OCI-LY7 (cell line): ENCODE measurements around the gene NKX6-2. TPM values are rescaled to one million over a fixed set of nuclear protein-coding genes. Genes with fewer than 3 reads are reported as not detected.

Experiments used
- BruUV-seq: library from RNA; stranded (reverse); fragments of 400-500 nt; replicated peaks from 2 replicates; lab custom pipeline; 2021; lab: Mats Ljungman, UMichigan
- CTCF ChIA-PET: fragments of 300-600 bp; sonication (Branson Sonifier 250); formaldehyde crosslinking; loops from one replicate; lab custom pipeline; 2022; ENCODE audit warnings: antibody characterized with exemption; ENCODE audit not compliant: unreplicated experiment; lab: Charles Lee
- POLR2A ChIA-PET: fragments of 300-600 bp; sonication (Branson Sonifier 250); formaldehyde crosslinking; loops from one replicate; lab custom pipeline; 2022; ENCODE audit warnings: antibody characterized with exemption; lab: Charles Lee
- DNase-seq: peaks from one replicate; pipeline ENCODE4 v3.0.0-alpha.2; 2015; ENCODE audit warnings: low spot score
- H2AFZ ChIP-seq: fragments of 200-600 bp; sonication (generic), shearing (Covaris generic); 2 replicates; pipeline ENCODE4 v1.6.1; 2014; ENCODE audit warnings: mild to moderate bottlenecking, antibody characterized with exemption, low read length, moderate library complexity
- H3K27ac ChIP-seq: fragments of 200-600 bp; sonication (generic); 2 replicates; pipeline ENCODE4 v1.5.1; 2014; ENCODE audit warnings: mixed run types, low read depth, mild to moderate bottlenecking, moderate library complexity, low read length, inconsistent platforms; ENCODE audit not compliant: poor library complexity, severe bottlenecking
- H3K36me3 ChIP-seq: fragments of 200-600 bp; sonication (generic); 2 replicates; pipeline ENCODE4 v1.6.1; 2014; ENCODE audit warnings: mild to moderate bottlenecking, antibody characterized with exemption, low read length, moderate library complexity, mixed read lengths; ENCODE audit not compliant: insufficient read depth
- H3K4me1 ChIP-seq: fragments of 200-600 bp; sonication (generic); 2 replicates; pipeline ENCODE4 v1.5.1; 2014; ENCODE audit warnings: mild to moderate bottlenecking, low read length; ENCODE audit not compliant: insufficient read depth, poor library complexity, severe bottlenecking
- H3K4me2 ChIP-seq: fragments of 200-600 bp; sonication (generic); 2 replicates; pipeline ENCODE4 v1.6.1; 2014; ENCODE audit warnings: mild to moderate bottlenecking, low read length
- H3K4me3 ChIP-seq: fragments of 200-600 bp; sonication (generic); 2 replicates; pipeline ENCODE4 v1.5.1; 2014; ENCODE audit warnings: mild to moderate bottlenecking, low read depth, low read length; ENCODE audit not compliant: poor library complexity, severe bottlenecking
- H3K79me2 ChIP-seq: fragments of 200-600 bp; sonication (generic); 2 replicates; pipeline ENCODE4 v1.6.1; 2016; ENCODE audit warnings: low read depth, mild to moderate bottlenecking, low read length, moderate library complexity, mixed read lengths; ENCODE audit not compliant: insufficient read depth
- H3K9me2 ChIP-seq: fragments of 200-600 bp; sonication (generic); 2 replicates; pipeline ENCODE4 v1.6.1; 2016; ENCODE audit warnings: mild to moderate bottlenecking, low read length, mixed read lengths; ENCODE audit not compliant: insufficient read depth
- H3K9me3 ChIP-seq: fragments of 200-600 bp; sonication (generic); 2 replicates; pipeline ENCODE4 v1.6.1; 2014; ENCODE audit warnings: mild to moderate bottlenecking, mixed run types, low read length, mixed read lengths
- H4K20me1 ChIP-seq: fragments of 200-600 bp; sonication (generic); 2 replicates; pipeline ENCODE4 v1.6.1; 2014; ENCODE audit warnings: mild to moderate bottlenecking, antibody characterized with exemption, low read length, moderate library complexity, mixed read lengths; ENCODE audit not compliant: insufficient read depth
- CTCF ChIP-seq: fragments of 200-600 bp; sonication (generic); conservative IDR thresholded peaks from 2 replicates; pipeline ENCODE4 v1.5.1; 2014; ENCODE audit warnings: mild to moderate bottlenecking, antibody characterized with exemption, low read length, moderate library complexity, mixed read lengths
- EZH2phosphoT487 ChIP-seq: fragments of 200-600 bp; sonication (generic); IDR thresholded peaks from 2 replicates; pipeline ENCODE4 v1.6.1; 2018; ENCODE audit warnings: low read depth, borderline replicate concordance, mild to moderate bottlenecking, mixed run types, antibody characterized with exemption, low read length, moderate library complexity, mixed read lengths
- intact Hi-C: fragments of 100-400 bp; cut with micrococcal nuclease; formaldehyde crosslinking; loops from one replicate; pipeline ENCODE4 v1.10.0; 2022; ENCODE audit not compliant: unreplicated experiment
- total RNA-seq, 2 experiments: library from RNA; depleted of rRNA in 1 of 2; stranded (reverse); fragments of >200 nt in 1 of 2; shearing (Covaris generic) in 1 of 2; gene quantifications; 2 replicates each; pipeline ENCODE4 v1.2.3, GENCODE V29; 2014 to 2022

NKX6-2 gene
- total RNA-seq, 2 experiments from 2014 or later, result not detected

GRCh38 chr10:132735923-132736391 is 50.0 kb downstream of the NKX6-2 start:
- H3K9me3 ChIP-seq, result no peaks in the 10 kb centered on the region

DNA sequence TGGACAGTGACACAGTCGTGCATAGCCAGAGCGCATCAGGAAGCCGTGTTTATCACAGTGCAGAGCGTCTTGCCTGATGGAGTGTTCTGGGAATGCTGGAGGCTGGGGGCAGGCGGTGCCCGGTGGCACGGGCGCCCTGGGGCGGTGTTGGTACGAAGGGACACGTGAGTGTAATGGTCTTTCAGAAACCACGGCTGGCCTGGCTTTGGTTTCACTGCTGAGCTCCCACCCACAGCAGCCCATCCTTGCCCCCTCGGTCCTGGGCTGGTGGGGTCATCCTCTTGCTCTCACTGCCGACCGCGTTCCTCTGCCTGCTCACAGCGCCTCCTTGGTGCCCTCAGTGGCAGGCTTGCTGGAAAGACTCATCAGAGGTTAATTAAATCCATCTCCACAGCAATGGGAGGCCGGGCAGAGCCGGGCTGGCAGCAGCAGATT is 50.6 kb downstream of the NKX6-2 start:
- Histone ChIP-seq H3K27ac (no peak overlapping the region), H2AFZ (no peak overlapping the region), H4K20me1 (no peaks in the 10 kb centered on the region), H3K4me1 (no peaks in the 10 kb centered on the region), H3K79me2 (no peaks in the 10 kb centered on the region), H3K9me3 (no peaks in the 10 kb centered on the region), H3K9me2 (no peaks in the 10 kb centered on the region), H3K4me2 (no peak overlapping the region), H3K36me3 (no peaks in the 10 kb centered on the region), H3K4me3 (no peak overlapping the region)
- intact Hi-C loops, result no loop called here
- CTCF ChIA-PET, result no interaction called here
- POLR2A ChIA-PET, result no interaction called here
- TF ChIP-seq CTCF (no peak), EZH2phosphoT487 (no peak)
- no peak for DNase-seq
- no TSS peak for BruUV-seq

More at GRCh38 chr10:132735923-132736391, 50.0 kb downstream of the NKX6-2 start:
- intact Hi-C loops, result no loop called here
- H3K9me2 ChIP-seq, result no peaks in the 10 kb centered on the region
- H3K4me3 ChIP-seq, result no peak overlapping the region
- no peak for TF ChIP-seq EZH2phosphoT487
- TF ChIP-seq CTCF, result no peak
- H3K36me3 ChIP-seq, result no peaks in the 10 kb centered on the region
- CTCF ChIA-PET, result no interaction called here
- no TSS peak for BruUV-seq
- no peak overlapping the region for H3K27ac ChIP-seq
- POLR2A ChIA-PET, result no interaction called here
- no peaks in the 10 kb centered on the region for H4K20me1 ChIP-seq
- DNase-seq, result no peak
- no peak overlapping the region for H2AFZ ChIP-seq
- no peaks in the 10 kb centered on the region for H3K4me1 ChIP-seq
- no peaks in the 10 kb centered on the region for H3K79me2 ChIP-seq
- H3K4me2 ChIP-seq, result no peak overlapping the region

DNA sequence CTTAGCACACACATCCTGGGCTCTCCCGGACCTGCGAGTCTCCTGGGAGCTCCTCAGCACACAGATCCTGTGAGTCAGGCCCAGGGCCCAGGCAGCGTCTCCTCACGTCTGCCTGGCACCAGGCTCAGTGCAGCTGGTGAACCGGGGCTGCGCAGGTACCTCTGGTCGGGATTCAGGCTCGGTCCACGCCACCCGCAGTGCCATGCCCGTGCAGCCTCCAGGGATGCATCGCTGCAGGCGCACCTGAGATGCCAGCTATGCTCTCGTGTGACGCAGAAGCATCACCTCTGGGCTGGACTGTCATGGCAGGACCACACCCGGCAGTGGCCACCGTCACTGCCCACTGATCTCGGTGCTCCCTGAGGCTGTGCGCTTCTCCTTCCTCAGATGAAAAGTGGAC is 52.0 kb downstream of the NKX6-2 start:
- ChIA-PET POLR2A (no interaction called here), CTCF (no interaction called here)
- Histone ChIP-seq H4K20me1 (no peaks in the 10 kb centered on the region), H3K27ac (no peak overlapping the region), H3K4me2 (no peak overlapping the region), H3K36me3 (no peaks in the 10 kb centered on the region), H3K4me3 (no peak overlapping the region), H2AFZ (no peak overlapping the region), H3K79me2 (no peaks in the 10 kb centered on the region), H3K9me2 (no peaks in the 10 kb centered on the region), H3K4me1 (no peaks in the 10 kb centered on the region), H3K9me3 (no peaks in the 10 kb centered on the region)
- BruUV-seq, result no TSS peak
- intact Hi-C loops, result no loop called here
- DNase-seq, result no peak
- TF ChIP-seq CTCF (no peak), EZH2phosphoT487 (no peak)

Other genes starting within 250 kb of the NKX6-2 start
- 11.0 and 14.5 TPM in 2 replicates for gene INPP5A, start 248.4 kb downstream of the NKX6-2 start, total RNA-seq (2014; rRNA removed; shearing (Covaris generic))
- 15.7 and 18.4 TPM in 2 replicates for gene INPP5A, start 248.4 kb downstream of the NKX6-2 start, total RNA-seq (2022)
- not detected in 2 replicates for gene CFAP46, start 156.4 kb upstream of the NKX6-2 start, total RNA-seq (2014; rRNA removed; shearing (Covaris generic))
- not detected in 2 replicates for gene CFAP46, start 156.4 kb upstream of the NKX6-2 start, total RNA-seq (2022)